Mesothelial cell of epicardium (in vitro differentiated cells): ENCODE results near the gene TMEM125. TPM values are rescaled to one million over a fixed set of nuclear protein-coding genes. Genes with fewer than 3 reads are reported as not detected.

ENCODE experiments used
- DNase-seq, 2 experiments: peaks; one replicate each; pipeline ENCODE4 v3.0.0; 2021; ENCODE audit warnings: low spot score in 2 of 2; ENCODE audit not compliant: unreplicated experiment in 2 of 2
- H3K27ac Mint-ChIP-seq: 2 replicates; pipeline ENCODE4 v1.8.0; 2021; ENCODE audit warnings: mixed read lengths
- H3K27me3 Mint-ChIP-seq: 2 replicates; pipeline ENCODE4 v1.8.0; 2021; ENCODE audit warnings: low read depth, mixed read lengths
- H3K36me3 Mint-ChIP-seq: 2 replicates; pipeline ENCODE4 v1.8.0; 2021; ENCODE audit warnings: mixed read lengths
- H3K4me1 Mint-ChIP-seq: 2 replicates; pipeline ENCODE4 v1.8.0; 2021; ENCODE audit warnings: mixed read lengths
- H3K4me3 Mint-ChIP-seq: 2 replicates; pipeline ENCODE4 v1.8.0; 2021; ENCODE audit warnings: mild to moderate bottlenecking, moderate library complexity, mixed read lengths
- H3K9me3 Mint-ChIP-seq: 2 replicates; pipeline ENCODE4 v1.8.0; 2021; ENCODE audit warnings: mixed read lengths
- total RNA-seq: library from RNA; stranded (reverse); gene quantifications from 3 replicates; pipeline ENCODE4 v1.2.1, GENCODE V29; 2021
- TF ChIP-seq, protein P1 (sequence below): fragments of 200-600 bp; sonication (generic); IDR thresholded peaks from one replicate; pipeline ENCODE4 v1.5.0; 2021; ENCODE audit warnings: antibody characterized with exemption; ENCODE audit not compliant: unreplicated experiment

The TMEM125 gene
- total RNA-seq, 1 donor from 2014 or later = 9.2 TPM

GRCh38 chr1:43272576-43273571, 3.1 kb downstream of the TMEM125 start:
- Mint-ChIP-seq H3K4me3 (no peak overlapping the region), H3K9me3 (no peaks in the 10 kb centered on the region), H3K4me1 (peaks cover 33% of the 10 kb centered on the region), H3K27me3 (peaks cover 3% of the 10 kb centered on the region), H3K27ac (no peak overlapping the region), H3K36me3 (no peaks in the 10 kb centered on the region)
- no peak for DNase-seq
- TF ChIP-seq, protein P1, sequence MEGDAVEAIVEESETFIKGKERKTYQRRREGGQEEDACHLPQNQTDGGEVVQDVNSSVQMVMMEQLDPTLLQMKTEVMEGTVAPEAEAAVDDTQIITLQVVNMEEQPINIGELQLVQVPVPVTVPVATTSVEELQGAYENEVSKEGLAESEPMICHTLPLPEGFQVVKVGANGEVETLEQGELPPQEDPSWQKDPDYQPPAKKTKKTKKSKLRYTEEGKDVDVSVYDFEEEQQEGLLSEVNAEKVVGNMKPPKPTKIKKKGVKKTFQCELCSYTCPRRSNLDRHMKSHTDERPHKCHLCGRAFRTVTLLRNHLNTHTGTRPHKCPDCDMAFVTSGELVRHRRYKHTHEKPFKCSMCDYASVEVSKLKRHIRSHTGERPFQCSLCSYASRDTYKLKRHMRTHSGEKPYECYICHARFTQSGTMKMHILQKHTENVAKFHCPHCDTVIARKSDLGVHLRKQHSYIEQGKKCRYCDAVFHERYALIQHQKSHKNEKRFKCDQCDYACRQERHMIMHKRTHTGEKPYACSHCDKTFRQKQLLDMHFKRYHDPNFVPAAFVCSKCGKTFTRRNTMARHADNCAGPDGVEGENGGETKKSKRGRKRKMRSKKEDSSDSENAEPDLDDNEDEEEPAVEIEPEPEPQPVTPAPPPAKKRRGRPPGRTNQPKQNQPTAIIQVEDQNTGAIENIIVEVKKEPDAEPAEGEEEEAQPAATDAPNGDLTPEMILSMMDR = no peak

DNA sequence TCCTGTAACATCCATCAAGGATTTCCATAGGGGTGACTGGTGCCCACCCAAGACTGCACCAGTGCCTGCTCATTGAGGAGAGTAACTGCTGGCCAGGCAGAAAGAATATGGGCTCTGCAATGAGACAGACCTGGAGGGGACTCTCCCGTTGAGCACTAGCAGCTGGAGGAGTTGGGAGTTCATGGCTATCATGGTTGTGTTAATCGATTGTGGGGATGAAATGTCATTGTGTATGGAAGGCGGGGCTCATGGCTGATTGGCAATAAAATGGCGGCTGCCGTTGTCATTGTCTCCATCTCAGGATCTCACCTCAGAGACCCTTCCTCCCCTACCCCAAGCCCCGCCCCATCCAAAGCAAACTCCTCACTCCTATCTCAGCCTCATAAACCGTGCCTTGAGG, 3.9 kb downstream of the TMEM125 start:
- H3K9me3 Mint-ChIP-seq = no peaks in the 10 kb centered on the region
- no peak for DNase-seq
- H3K4me3 Mint-ChIP-seq = no peak overlapping the region
- H3K36me3 Mint-ChIP-seq = no peaks in the 10 kb centered on the region
- peaks cover 3% of the 10 kb centered on the region for H3K27me3 Mint-ChIP-seq
- TF ChIP-seq, protein P1 = no peak
- H3K27ac Mint-ChIP-seq = no peak overlapping the region
- peaks cover 32% of the 10 kb centered on the region for H3K4me1 Mint-ChIP-seq

- H3K4me3 Mint-ChIP-seq = no peak overlapping the region
- peaks cover 3% of the 10 kb centered on the region for H3K27me3 Mint-ChIP-seq
- no peak for DNase-seq
- H3K27ac Mint-ChIP-seq = no peak overlapping the region
- no peaks in the 10 kb centered on the region for H3K9me3 Mint-ChIP-seq
- no peaks in the 10 kb centered on the region for H3K36me3 Mint-ChIP-seq
- peaks cover 27% of the 10 kb centered on the region for H3K4me1 Mint-ChIP-seq
- TF ChIP-seq, protein P1 = no peak
Observed at GRCh38 chr1:43274125-43274803, 4.5 kb downstream of the TMEM125 start.

GRCh38 chr1:43274804-43275180, 5.0 kb downstream of the TMEM125 start:
- peaks cover 21% of the 10 kb centered on the region for H3K4me1 Mint-ChIP-seq
- no peaks in the 10 kb centered on the region for H3K36me3 Mint-ChIP-seq
- no peak overlapping the region for H3K27ac Mint-ChIP-seq
- TF ChIP-seq, protein P1 = no peak
- no peak for DNase-seq
- no peaks in the 10 kb centered on the region for H3K9me3 Mint-ChIP-seq
- peaks cover 3% of the 10 kb centered on the region for H3K27me3 Mint-ChIP-seq
- H3K4me3 Mint-ChIP-seq = no peak overlapping the region

DNA sequence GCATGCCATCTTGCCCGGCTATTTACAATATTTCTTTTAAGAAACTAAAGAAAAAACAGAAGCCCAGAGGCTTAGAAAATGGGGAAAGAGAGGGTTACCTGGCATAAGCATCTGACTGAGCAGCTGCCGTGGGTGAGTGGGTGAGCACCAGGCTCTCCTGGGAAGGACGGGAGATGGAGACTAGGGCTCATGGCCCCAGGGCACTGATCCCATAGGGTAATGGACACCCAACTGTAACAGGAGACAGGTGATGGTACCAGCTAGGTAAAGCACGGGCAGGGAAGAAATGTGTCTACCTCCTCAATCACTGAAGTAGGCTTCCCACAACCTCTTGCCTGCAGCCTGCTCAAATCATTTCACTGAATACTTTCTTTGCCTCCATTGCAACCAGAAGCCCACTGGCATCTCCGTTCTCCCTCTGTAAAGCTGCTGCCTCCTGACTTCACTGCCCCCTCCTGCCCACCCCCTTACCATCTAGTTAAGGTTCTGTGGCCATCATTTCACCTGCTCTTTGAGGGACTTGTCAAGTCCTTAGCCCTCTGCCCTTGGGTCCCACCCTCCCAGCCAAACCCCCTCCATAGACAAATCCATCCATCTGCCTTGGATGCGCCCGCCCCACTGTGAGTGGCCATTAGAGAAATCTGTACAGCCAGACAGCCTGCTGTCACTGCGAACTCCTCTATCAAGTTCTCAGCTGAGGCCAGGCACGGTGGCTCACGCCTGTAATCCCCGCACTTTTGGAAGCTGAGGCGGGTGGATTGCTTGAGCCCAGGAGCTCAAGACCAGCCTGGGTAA, 6.2 kb downstream of the TMEM125 start:
- Mint-ChIP-seq H3K27me3 (peaks cover 2% of the 10 kb centered on the region), H3K9me3 (no peaks in the 10 kb centered on the region), H3K4me3 (no peak overlapping the region), H3K4me1 (peaks cover 9% of the 10 kb centered on the region), H3K36me3 (no peaks in the 10 kb centered on the region), H3K27ac (no peak overlapping the region)
- DNase-seq = no peak
- TF ChIP-seq, protein P1 = no peak
